ENCODE measurements around the gene ZNF837. TPM values are rescaled to one million over a fixed set of nuclear protein-coding genes. Genes with fewer than 3 reads are reported as not detected.

Gene ZNF837
- total RNA-seq, 2 experiments from 2014 or later: 0.71 to 1.0 TPM

GRCh38 chr19:58362272-58362994 lies 18.4 kb downstream of the ZNF837 start, which contains the start of gene ZNF497:
Gene ZNF497 (minus strand): TSS chr19:58362751. CDS start chr19:58357635, 5,116 bp downstream.
- intact Hi-C loops (cut with DNase I, micrococcal nuclease): loop anchor here (1.0 to 2.0 kb wide), 5 partner anchors 19 to 58 kb away; partner anchors contain the start of genes ERVK3-1 (in 2 of the 2), ZNF837 (in 1 of the 2) and ZSCAN22 (in 1 of the 2)
- peaks cover 22% of the 10 kb centered on the region for H3K4me1 ChIP-seq (ENCODE audit: insufficient read depth, low read length)
- peaks cover 4% of the 10 kb centered on the region for H3K36me3 Mint-ChIP-seq (ENCODE audit: low read depth)
- H3K9me3 Mint-ChIP-seq: no peaks in the 10 kb centered on the region
- H3K27ac Mint-ChIP-seq: peak within 1 kb of the TSS; percentile 84
- no peaks in the 10 kb centered on the region for H3K9me3 ChIP-seq (ENCODE audit: control insufficient read depth in 1 of 2, insufficient read depth in 1 of 2, low read length in 2 of 2)
- no peaks in the 10 kb centered on the region for H3K27me3 Mint-ChIP-seq
- TF ChIP-seq, protein P1, sequence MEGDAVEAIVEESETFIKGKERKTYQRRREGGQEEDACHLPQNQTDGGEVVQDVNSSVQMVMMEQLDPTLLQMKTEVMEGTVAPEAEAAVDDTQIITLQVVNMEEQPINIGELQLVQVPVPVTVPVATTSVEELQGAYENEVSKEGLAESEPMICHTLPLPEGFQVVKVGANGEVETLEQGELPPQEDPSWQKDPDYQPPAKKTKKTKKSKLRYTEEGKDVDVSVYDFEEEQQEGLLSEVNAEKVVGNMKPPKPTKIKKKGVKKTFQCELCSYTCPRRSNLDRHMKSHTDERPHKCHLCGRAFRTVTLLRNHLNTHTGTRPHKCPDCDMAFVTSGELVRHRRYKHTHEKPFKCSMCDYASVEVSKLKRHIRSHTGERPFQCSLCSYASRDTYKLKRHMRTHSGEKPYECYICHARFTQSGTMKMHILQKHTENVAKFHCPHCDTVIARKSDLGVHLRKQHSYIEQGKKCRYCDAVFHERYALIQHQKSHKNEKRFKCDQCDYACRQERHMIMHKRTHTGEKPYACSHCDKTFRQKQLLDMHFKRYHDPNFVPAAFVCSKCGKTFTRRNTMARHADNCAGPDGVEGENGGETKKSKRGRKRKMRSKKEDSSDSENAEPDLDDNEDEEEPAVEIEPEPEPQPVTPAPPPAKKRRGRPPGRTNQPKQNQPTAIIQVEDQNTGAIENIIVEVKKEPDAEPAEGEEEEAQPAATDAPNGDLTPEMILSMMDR (IDR thresholded peaks at IDR 0.05): no peak
- CTCF ChIA-PET: interaction anchor here (1.0 to 1.6 kb wide), 5 partner anchors 15 to 219 kb away, joined by 3 to 6 read pairs (median 4); partner anchors contain the start of genes ZBTB45 and ZNF544
- DNase-seq (peak; percentile 92 to 99 (median 97)), ATAC-seq (ENCODE audit: poor library complexity) (peak; percentile 90)
- H3K27me3 ChIP-seq (ENCODE audit: control insufficient read depth in 1 of 2, insufficient read depth in 2 of 2, low read length in 2 of 2): no peaks in the 10 kb centered on the region
- H3K4me3 ChIP-seq (ENCODE audit: low read length): peak within 1 kb of the TSS; percentile 84
- peak within 1 kb of the TSS; percentile 94 for H3K4me3 Mint-ChIP-seq
- H3K36me3 ChIP-seq (ENCODE audit: insufficient read depth, low read length): no peaks in the 10 kb centered on the region
- peak within 1 kb of the TSS; percentile 58 to 69 for H3K27ac ChIP-seq (ENCODE audit: low read depth in 1 of 2, low read length in 2 of 2)
- POLR2A ChIA-PET: interaction anchor here (0.7 to 2.5 kb wide), 23 partner anchors 8 to 1000 kb away, joined by 3 to 21 read pairs (median 5); partner anchors contain the start of genes CHMP2A, ERVK3-1, RPS5 and TRIM28
- H3K4me1 Mint-ChIP-seq (ENCODE audit: low read depth): peaks cover 12% of the 10 kb centered on the region

DNA sequence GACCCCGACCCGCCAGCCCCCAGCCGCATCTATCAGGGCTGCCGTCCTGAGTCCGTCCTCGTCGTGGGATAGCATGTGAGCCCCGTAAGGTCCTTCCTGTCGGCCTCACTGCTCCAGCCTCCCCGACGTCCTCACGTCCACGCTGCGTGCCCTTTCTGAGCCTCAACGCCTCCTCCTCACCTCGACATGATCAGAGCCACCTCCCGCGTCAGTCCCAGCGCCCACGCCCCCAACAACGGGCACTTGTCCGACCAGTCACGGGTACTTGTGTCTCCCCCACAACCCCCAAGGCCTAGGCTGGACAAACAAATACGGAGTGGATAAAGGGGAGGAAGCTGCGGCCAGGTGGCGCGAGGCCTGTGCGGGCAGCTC lies 18.9 kb downstream of the ZNF837 start:
- peaks cover 12% of the 10 kb centered on the region for H3K4me1 Mint-ChIP-seq (ENCODE audit: low read depth)
- ChIA-PET POLR2A (interaction anchor here (1.0 to 2.5 kb wide), 10 partner anchors 11 to 192 kb away, joined by 3 to 21 read pairs (median 11); partner anchors contain the start of genes CHMP2A, ERVK3-1, RPS5 and ZNF274), CTCF (interaction anchor here (1.2 to 1.6 kb wide), 3 partner anchors 15 to 219 kb away, joined by 3 to 6 read pairs (median 6); partner anchors contain the start of gene ZBTB45)
- ATAC-seq (ENCODE audit: poor library complexity) (peak; percentile 2), DNase-seq (peak in 2 of 14 experiments; percentile 21 to 24)
- Histone ChIP-seq H3K27ac (ENCODE audit: low read depth in 1 of 2, low read length in 2 of 2) (peak overlapping the region; percentile 58 to 69), H3K9me3 (ENCODE audit: control insufficient read depth in 1 of 2, insufficient read depth in 1 of 2, low read length in 2 of 2) (peaks cover 0 to 3% of the 10 kb centered on the region in 2 experiments), H3K4me3 (ENCODE audit: low read length) (peak overlapping the region; percentile 84), H3K36me3 (ENCODE audit: insufficient read depth, low read length) (no peaks in the 10 kb centered on the region), H3K4me1 (ENCODE audit: insufficient read depth, low read length) (peaks cover 27% of the 10 kb centered on the region), H3K27me3 (ENCODE audit: control insufficient read depth in 1 of 2, insufficient read depth in 2 of 2, low read length in 2 of 2) (no peaks in the 10 kb centered on the region)
- no peaks in the 10 kb centered on the region for H3K9me3 Mint-ChIP-seq
- TF ChIP-seq, protein P1 (IDR thresholded peaks at IDR 0.05): no peak
- H3K36me3 Mint-ChIP-seq (ENCODE audit: low read depth): peaks cover 4% of the 10 kb centered on the region
- peak overlapping the region; percentile 94 for H3K4me3 Mint-ChIP-seq
- H3K27ac Mint-ChIP-seq: peak overlapping the region; percentile 84
- no peaks in the 10 kb centered on the region for H3K27me3 Mint-ChIP-seq
- intact Hi-C loops (cut with DNase I, micrococcal nuclease): loop anchor here (1.0 to 2.0 kb wide), 5 partner anchors 19 to 57 kb away; partner anchors contain the start of genes ERVK3-1 (in 2 of the 2), ZNF837 (in 1 of the 2) and ZSCAN22 (in 1 of the 2)

- ATAC-seq (ENCODE audit: poor library complexity) (no peak), DNase-seq (no peak)
- TF ChIP-seq, protein P1 (IDR thresholded peaks at IDR 0.05): no peak
- no peak overlapping the region for H3K4me3 ChIP-seq (ENCODE audit: low read length)
- intact Hi-C loops (cut with DNase I, micrococcal nuclease): no loop called here
- CTCF ChIA-PET: no interaction called here
- H3K27ac ChIP-seq (ENCODE audit: low read depth in 1 of 2, low read length in 2 of 2): no peak overlapping the region
- H3K36me3 Mint-ChIP-seq (ENCODE audit: low read depth): peaks cover 1% of the 10 kb centered on the region
- peak overlapping the region; percentile 30 for H3K4me3 Mint-ChIP-seq
- peaks cover 40% of the 10 kb centered on the region for H3K4me1 ChIP-seq (ENCODE audit: insufficient read depth, low read length)
- H3K27ac Mint-ChIP-seq: no peak overlapping the region
- H3K9me3 ChIP-seq (ENCODE audit: control insufficient read depth in 1 of 2, insufficient read depth in 1 of 2, low read length in 2 of 2): peaks cover 0 to 19% of the 10 kb centered on the region in 2 experiments
- no peaks in the 10 kb centered on the region for H3K27me3 ChIP-seq (ENCODE audit: control insufficient read depth in 1 of 2, insufficient read depth in 2 of 2, low read length in 2 of 2)
- H3K9me3 Mint-ChIP-seq: no peaks in the 10 kb centered on the region
- POLR2A ChIA-PET: interaction anchor here (2.5 kb wide), 1 partner anchor 11 kb away, joined by 22 read pairs; no protein-coding TSS in a partner anchor
- H3K4me1 Mint-ChIP-seq (ENCODE audit: low read depth): peaks cover 15% of the 10 kb centered on the region
- H3K36me3 ChIP-seq (ENCODE audit: insufficient read depth, low read length): no peaks in the 10 kb centered on the region
- H3K27me3 Mint-ChIP-seq: no peaks in the 10 kb centered on the region
Measured at GRCh38 chr19:58357481-58358145, 23.2 kb downstream of the ZNF837 start.

Data from CD4-positive, alpha-beta T cell (primary cell).